ENCODE results near the gene COMMD3. TPM values are rescaled to one million over a fixed set of nuclear protein-coding genes. Genes with fewer than 3 reads are reported as not detected.
"Not testable (repeated sequence)": the region's sequence is repeated elsewhere in the genome, so short reads cannot be mapped to it uniquely, and the experiment has no call there.

COMMD3 gene
- total RNA-seq, 5 donors from 2014 or later (not counting 1 experiment from before 2014, with no cell fraction given) = 25.2 to 57.2 (median 49.7) TPM

GRCh38 chr10:22346096-22346661, 30.0 kb downstream of the COMMD3 start:
- Histone ChIP-seq H3K36me3 (ENCODE audit: control insufficient read depth in 2 of 2, extremely low read depth in 1 of 2, insufficient read depth in 1 of 2, low read length in 1 of 2) (no peaks in the 10 kb centered on the region), H3K4me3 (ENCODE audit: control insufficient read depth in 1 of 2, extremely low read depth in 1 of 2, low read length in 1 of 2) (peak overlapping the region in 1 of 2 donors; percentile 47), H3K27me3 (replicated peaks in 1 of 2; ENCODE audit: control insufficient read depth in 2 of 2, extremely low read depth in 1 of 2, insufficient read depth in 2 of 2, low read length in 1 of 2) (peaks cover 21 to 29% of the 10 kb centered on the region in 2 experiments), H3K27ac (ENCODE audit: low read length) (no peak overlapping the region), H3K4me1 (ENCODE audit: control insufficient read depth in 1 of 2, extremely low read depth in 1 of 2, insufficient read depth in 2 of 2, low read length in 2 of 2) (peaks cover 2 to 15% of the 10 kb centered on the region in 2 experiments), H3K9me3 (peaks cover 7% of the 10 kb centered on the region)
- Mint-ChIP-seq H3K9me3 (peaks cover 0 to 4% (median 2%) of the 10 kb centered on the region in 3 donors), H3K4me3 (peak overlapping the region in 1 of 3 donors; percentile 11), H3K4me1 (peaks cover 0 to 17% (median 7%) of the 10 kb centered on the region in 3 donors), H3K27me3 (peaks cover 46 to 58% of the 10 kb centered on the region in 2 donors), H3K27ac (peak overlapping the region; percentile 25 to 54), H3K36me3 (peaks cover 3% of the 10 kb centered on the region)
- DNase-seq = peak in 1 of 35 experiments; percentile 14
- CTCF ChIA-PET = no interaction called here
- POLR2A ChIA-PET = no interaction called here
- WGBS (ENCODE audit: insufficient coverage) = no CpG with 5 or more reads among the region's 8 CpGs
- ATAC-seq (replicated peaks in 1 of 4) = no peak

GRCh38 chr10:22349755-22350154, 33.6 kb downstream of the COMMD3 start:
- H3K27ac Mint-ChIP-seq = no peak overlapping the region
- CTCF ChIA-PET = interaction anchor here (0.7 to 1.8 kb wide), 3 partner anchors 11 to 638 kb away, joined by 3 to 6 read pairs (median 5); no protein-coding TSS in a partner anchor
- H3K27me3 Mint-ChIP-seq = peaks cover 23 to 33% of the 10 kb centered on the region in 2 donors

GRCh38 chr10:22351131-22351703, 35.0 kb downstream of the COMMD3 start:
- WGBS (ENCODE audit: insufficient coverage) = 94% methylated on average over 5 of the region's 5 CpGs

More at GRCh38 chr10:22349755-22350154, 33.6 kb downstream of the COMMD3 start:
- Histone ChIP-seq H3K27ac (ENCODE audit: low read length) (no peak overlapping the region), H3K27me3 (replicated peaks in 1 of 2; ENCODE audit: control insufficient read depth in 2 of 2, extremely low read depth in 1 of 2, insufficient read depth in 2 of 2, low read length in 1 of 2) (peaks cover 7 to 25% of the 10 kb centered on the region in 2 experiments), H3K36me3 (ENCODE audit: control insufficient read depth in 2 of 2, extremely low read depth in 1 of 2, insufficient read depth in 1 of 2, low read length in 1 of 2) (no peaks in the 10 kb centered on the region), H3K4me1 (ENCODE audit: control insufficient read depth in 1 of 2, extremely low read depth in 1 of 2, insufficient read depth in 2 of 2, low read length in 2 of 2) (peaks cover 0 to 11% of the 10 kb centered on the region in 2 experiments), H3K9me3 (peaks cover 3% of the 10 kb centered on the region), H3K4me3 (ENCODE audit: control insufficient read depth in 1 of 2, extremely low read depth in 1 of 2, low read length in 1 of 2) (no peak overlapping the region)
- no peak overlapping the region for H3K4me3 Mint-ChIP-seq
- no peaks in the 10 kb centered on the region for H3K36me3 Mint-ChIP-seq
- H3K4me1 Mint-ChIP-seq = peaks cover 0 to 8% (median 1%) of the 10 kb centered on the region in 3 donors
- DNase-seq (no peak), ATAC-seq (replicated peaks in 1 of 4) (no peak)
- POLR2A ChIA-PET = interaction anchor here (0.5 to 1.2 kb wide), 3 partner anchors 10 to 764 kb away, joined by 3 to 4 read pairs (median 3); no protein-coding TSS in a partner anchor
- WGBS (ENCODE audit: insufficient coverage) = no CpG with 5 or more reads among the region's 1 CpG
- H3K9me3 Mint-ChIP-seq = peaks cover 0 to 4% (median 0%) of the 10 kb centered on the region in 3 donors

GRCh38 chr10:22356324-22356873, 40.2 kb downstream of the COMMD3 start:
- no peaks in the 10 kb centered on the region for H3K36me3 Mint-ChIP-seq
- no peaks in the 10 kb centered on the region for H3K4me1 Mint-ChIP-seq
- no peaks in the 10 kb centered on the region for H3K27me3 ChIP-seq (replicated peaks in 1 of 2; ENCODE audit: control insufficient read depth in 2 of 2, extremely low read depth in 1 of 2, insufficient read depth in 2 of 2, low read length in 1 of 2)
- ChIA-PET POLR2A (interaction anchor here in 1 of 2 donors (0.6 kb wide), 1 partner anchor 96 kb away, joined by 3 read pairs; no protein-coding TSS in a partner anchor), CTCF (no interaction called here)
- H3K4me3 Mint-ChIP-seq = no peak overlapping the region
- peaks cover 7 to 10% of the 10 kb centered on the region in 2 donors for H3K27me3 Mint-ChIP-seq
- H3K4me3 ChIP-seq (ENCODE audit: control insufficient read depth in 1 of 2, extremely low read depth in 1 of 2, low read length in 1 of 2) = no peak overlapping the region
- DNase-seq (no peak), ATAC-seq (replicated peaks in 1 of 4) (no peak)
- WGBS (ENCODE audit: insufficient coverage) = 90% methylated on average over 4 of the region's 4 CpGs
- no peaks in the 10 kb centered on the region for H3K36me3 ChIP-seq (ENCODE audit: control insufficient read depth in 2 of 2, extremely low read depth in 1 of 2, insufficient read depth in 1 of 2, low read length in 1 of 2)
- H3K27ac Mint-ChIP-seq = no peak overlapping the region
- no peaks in the 10 kb centered on the region for H3K9me3 Mint-ChIP-seq
- no peaks in the 10 kb centered on the region for H3K4me1 ChIP-seq (ENCODE audit: control insufficient read depth in 1 of 2, extremely low read depth in 1 of 2, insufficient read depth in 2 of 2, low read length in 2 of 2)
- H3K9me3 ChIP-seq = no peaks in the 10 kb centered on the region
- no peak overlapping the region for H3K27ac ChIP-seq (ENCODE audit: low read length)

More at GRCh38 chr10:22351131-22351703, 35.0 kb downstream of the COMMD3 start:
- Histone ChIP-seq H3K9me3 (peaks cover 3% of the 10 kb centered on the region), H3K4me1 (ENCODE audit: control insufficient read depth in 1 of 2, extremely low read depth in 1 of 2, insufficient read depth in 2 of 2, low read length in 2 of 2) (no peaks in the 10 kb centered on the region), H3K27me3 (replicated peaks in 1 of 2; ENCODE audit: control insufficient read depth in 2 of 2, extremely low read depth in 1 of 2, insufficient read depth in 2 of 2, low read length in 1 of 2) (peaks cover 3 to 10% of the 10 kb centered on the region in 2 experiments), H3K27ac (ENCODE audit: low read length) (no peak overlapping the region), H3K4me3 (ENCODE audit: control insufficient read depth in 1 of 2, extremely low read depth in 1 of 2, low read length in 1 of 2) (no peak overlapping the region), H3K36me3 (ENCODE audit: control insufficient read depth in 2 of 2, extremely low read depth in 1 of 2, insufficient read depth in 1 of 2, low read length in 1 of 2) (no peaks in the 10 kb centered on the region)
- ATAC-seq (replicated peaks in 1 of 4) (no peak), DNase-seq (no peak)
- CTCF ChIA-PET = interaction anchor here in 1 of 2 donors (0.5 to 0.6 kb wide), 2 partner anchors 360 to 877 kb away, joined by 3 to 6 read pairs; no protein-coding TSS in a partner anchor
- Mint-ChIP-seq H3K27ac (no peak overlapping the region), H3K4me1 (peaks cover 0 to 2% (median 0%) of the 10 kb centered on the region in 3 donors), H3K9me3 (peaks cover 0 to 4% (median 0%) of the 10 kb centered on the region in 3 donors), H3K4me3 (no peak overlapping the region), H3K27me3 (peaks cover 15 to 22% of the 10 kb centered on the region in 2 donors), H3K36me3 (no peaks in the 10 kb centered on the region)
- POLR2A ChIA-PET = no interaction called here

GRCh38 chr10:22357770-22358169, 41.6 kb downstream of the COMMD3 start:
- CTCF ChIA-PET; H3K4me3 ChIP-seq (ENCODE audit: control insufficient read depth in 1 of 2, extremely low read depth in 1 of 2, low read length in 1 of 2); POLR2A ChIA-PET; H3K4me1 Mint-ChIP-seq; H3K36me3 Mint-ChIP-seq; H3K36me3 ChIP-seq (ENCODE audit: control insufficient read depth in 2 of 2, extremely low read depth in 1 of 2, insufficient read depth in 1 of 2, low read length in 1 of 2); H3K27ac ChIP-seq (ENCODE audit: low read length); H3K27ac Mint-ChIP-seq; H3K9me3 Mint-ChIP-seq; H3K9me3 ChIP-seq; DNase-seq; H3K4me1 ChIP-seq (ENCODE audit: control insufficient read depth in 1 of 2, extremely low read depth in 1 of 2, insufficient read depth in 2 of 2, low read length in 2 of 2); H3K27me3 Mint-ChIP-seq; ATAC-seq (replicated peaks in 1 of 4); H3K4me3 Mint-ChIP-seq; H3K27me3 ChIP-seq (replicated peaks in 1 of 2; ENCODE audit: control insufficient read depth in 2 of 2, extremely low read depth in 1 of 2, insufficient read depth in 2 of 2, low read length in 1 of 2): not testable (repeated sequence)
- WGBS (ENCODE audit: insufficient coverage) = no CpG with 5 or more reads among the region's 4 CpGs

- Mint-ChIP-seq H3K4me3 (no peak overlapping the region), H3K27me3 (peaks cover 3 to 5% of the 10 kb centered on the region in 2 donors), H3K27ac (no peak overlapping the region), H3K9me3 (no peaks in the 10 kb centered on the region), H3K36me3 (no peaks in the 10 kb centered on the region), H3K4me1 (peaks cover 0 to 5% (median 0%) of the 10 kb centered on the region in 3 donors)
- ChIA-PET POLR2A (no interaction called here), CTCF (no interaction called here)
- DNase-seq (no peak), ATAC-seq (replicated peaks in 1 of 4) (no peak)
- H3K27me3 ChIP-seq (replicated peaks in 1 of 2; ENCODE audit: control insufficient read depth in 2 of 2, extremely low read depth in 1 of 2, insufficient read depth in 2 of 2, low read length in 1 of 2) = peaks cover 0 to 4% of the 10 kb centered on the region in 2 experiments
- H3K36me3 ChIP-seq (ENCODE audit: control insufficient read depth in 2 of 2, extremely low read depth in 1 of 2, insufficient read depth in 1 of 2, low read length in 1 of 2) = no peaks in the 10 kb centered on the region
- H3K4me1 ChIP-seq (ENCODE audit: control insufficient read depth in 1 of 2, extremely low read depth in 1 of 2, insufficient read depth in 2 of 2, low read length in 2 of 2) = no peaks in the 10 kb centered on the region
- H3K4me3 ChIP-seq (ENCODE audit: control insufficient read depth in 1 of 2, extremely low read depth in 1 of 2, low read length in 1 of 2) = no peak overlapping the region
- H3K27ac ChIP-seq (ENCODE audit: low read length) = no peak overlapping the region
- no peaks in the 10 kb centered on the region for H3K9me3 ChIP-seq
- 78% methylated on average over 4 of the region's 6 CpGs for WGBS (ENCODE audit: insufficient coverage)
Observed at GRCh38 chr10:22363305-22363704, 47.1 kb downstream of the COMMD3 start.
